ENCODE data around the gene PRRT1. TPM values are rescaled to one million over a fixed set of nuclear protein-coding genes. Genes with fewer than 3 reads are reported as not detected.

The PRRT1 gene
- total RNA-seq, 1 experiment from 2014 or later: not detected

- H3F3A ChIP-seq (ENCODE audit: low read length, unreplicated experiment): no peaks in the 10 kb centered on the region
- peak overlapping the region; percentile 90 for H2AFZ ChIP-seq (ENCODE audit: low read length)
- peaks cover 12% of the 10 kb centered on the region for H3K4me1 ChIP-seq (ENCODE audit: insufficient read depth, low read length)
- peak overlapping the region; percentile 95 for H3K4me2 ChIP-seq (ENCODE audit: low read length)
- TF ChIP-seq EZH2 (IDR thresholded peaks at IDR 0.05; ENCODE audit: low read length, unreplicated experiment) (no peak), CTCF (conservative IDR thresholded peaks at IDR 0.05; ENCODE audit: low read depth, low read length) (peak; percentile 78)
- BruUV-seq (replicated peaks): no TSS peak
- peaks cover 29% of the 10 kb centered on the region for H3K79me2 ChIP-seq (ENCODE audit: low read length)
- DNase-seq (peak; percentile 76), ATAC-seq (peak; percentile 76)
- ChIA-PET POLR2A (ENCODE audit: unreplicated experiment) (no interaction called here), CTCF (interaction anchor here (0.8 to 0.9 kb wide), 2 partner anchors 25 to 41 kb away, joined by 4 read pairs; partner anchors contain the start of gene FKBPL)
- H3K4me3 ChIP-seq (ENCODE audit: low read length): peak overlapping the region; percentile 96
- H3K9me2 ChIP-seq (replicated peaks; ENCODE audit: low read length): no peaks in the 10 kb centered on the region
- H3K9ac ChIP-seq (ENCODE audit: low read length): peak overlapping the region; percentile 94
- H3K27ac ChIP-seq (ENCODE audit: low read length): peak overlapping the region; percentile 85
- peaks cover 11% of the 10 kb centered on the region; the same call in 1 of the 2 replicates for H3K36me3 ChIP-seq (ENCODE audit: low read depth, low read length)
- no peaks in the 10 kb centered on the region for H3K27me3 ChIP-seq (ENCODE audit: low read length)
- H3K9me3 ChIP-seq (ENCODE audit: low read length): no peaks in the 10 kb centered on the region
- intact Hi-C loops (cut with micrococcal nuclease): loop anchor here (1.0 kb wide), 4 partner anchors 22 to 68 kb away; partner anchors contain the start of genes AGPAT1 and FKBPL
- H4K20me1 ChIP-seq (ENCODE audit: low read length): no peaks in the 10 kb centered on the region
These were observed 2.9 kb upstream of the PRRT1 start for GRCh38 chr6:32154514-32155161.

DNA sequence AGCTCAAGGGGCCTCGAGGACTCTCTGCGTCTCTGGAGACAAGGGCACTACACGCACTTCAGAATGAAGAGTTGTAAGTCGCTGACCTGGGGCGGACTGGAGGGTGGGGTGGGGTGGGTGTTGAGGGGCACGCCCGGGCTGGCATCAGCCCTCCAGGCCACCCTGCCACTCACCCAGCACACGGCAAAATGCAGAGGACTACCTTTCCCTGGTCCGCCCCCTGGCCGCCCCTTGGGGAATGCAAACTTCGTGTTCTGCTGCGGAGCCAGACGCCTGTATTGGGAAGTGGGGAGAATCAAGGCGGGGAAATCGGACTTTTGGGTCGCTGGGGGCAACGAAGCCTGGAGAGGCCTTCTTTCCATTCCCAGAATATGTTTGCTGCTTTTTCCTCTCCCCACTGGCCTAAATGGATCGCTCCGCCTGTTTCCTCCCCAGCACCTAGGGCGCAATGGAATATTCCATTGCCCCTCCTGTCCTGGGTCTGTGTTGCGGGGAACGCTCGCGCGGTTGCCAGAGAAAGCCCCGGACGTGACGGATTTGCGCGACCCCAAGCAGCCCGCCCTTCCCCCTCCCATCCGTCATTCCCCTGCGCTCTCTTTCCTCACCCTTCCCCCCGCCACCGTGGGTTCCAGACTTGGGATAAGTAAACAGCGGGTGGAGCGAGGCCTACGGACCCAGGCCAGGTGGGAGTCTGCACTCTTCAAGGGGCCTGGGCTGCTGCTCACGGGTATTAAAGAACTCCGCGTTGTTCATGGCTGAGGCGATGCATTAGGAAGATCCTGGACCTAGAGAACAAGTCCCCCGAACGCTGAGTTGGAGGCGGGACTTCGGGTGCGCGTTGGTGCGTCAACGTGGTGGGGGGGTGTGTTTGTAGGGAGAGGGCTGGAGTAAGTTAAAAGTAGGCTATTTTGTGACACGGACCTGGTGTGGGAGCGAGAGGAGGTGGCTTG, 2.1 kb upstream of the PRRT1 start, which contains the start of gene PPT2:
TSS of gene PPT2 (plus strand) at position 578 of the 950 bp plus-strand sequence. CDS start 454 bp downstream, outside the sequence.
- no peaks in the 10 kb centered on the region for H3K9me3 ChIP-seq (ENCODE audit: low read length)
- intact Hi-C loops (cut with micrococcal nuclease): loop anchor here (1.0 kb wide), 4 partner anchors 22 to 68 kb away; partner anchors contain the start of genes AGPAT1 and FKBPL
- H3F3A ChIP-seq (ENCODE audit: low read length, unreplicated experiment): no peaks in the 10 kb centered on the region
- H4K20me1 ChIP-seq (ENCODE audit: low read length): no peaks in the 10 kb centered on the region
- ATAC-seq (peak; percentile 79), DNase-seq (peak; percentile 89)
- no peaks in the 10 kb centered on the region for H3K9me2 ChIP-seq (replicated peaks; ENCODE audit: low read length)
- peak within 1 kb of the TSS; percentile 90 for H2AFZ ChIP-seq (ENCODE audit: low read length)
- no peaks in the 10 kb centered on the region for H3K27me3 ChIP-seq (ENCODE audit: low read length)
- H3K4me2 ChIP-seq (ENCODE audit: low read length): peak within 1 kb of the TSS; percentile 95
- ChIA-PET CTCF (interaction anchor here (0.9 kb wide), 1 partner anchor 42 kb away, joined by 4 read pairs; no protein-coding TSS in a partner anchor), POLR2A (ENCODE audit: unreplicated experiment) (no interaction called here)
- peaks cover 29% of the 10 kb centered on the region for H3K79me2 ChIP-seq (ENCODE audit: low read length)
- peaks cover 12% of the 10 kb centered on the region for H3K4me1 ChIP-seq (ENCODE audit: insufficient read depth, low read length)
- peak within 1 kb of the TSS; percentile 94 for H3K9ac ChIP-seq (ENCODE audit: low read length)
- H3K4me3 ChIP-seq (ENCODE audit: low read length): peak within 1 kb of the TSS; percentile 96
- peak within 1 kb of the TSS; percentile 85 for H3K27ac ChIP-seq (ENCODE audit: low read length)
- BruUV-seq (replicated peaks): TSS peak; percentile 62
- TF ChIP-seq EZH2phosphoT487 (IDR thresholded peaks at IDR 0.05; ENCODE audit: borderline replicate concordance, low read length): no peak
- TF ChIP-seq EZH2 (IDR thresholded peaks at IDR 0.05; ENCODE audit: low read length, unreplicated experiment): no peak
- no peak; the same call in 1 of the 2 replicates for TF ChIP-seq CTCF (conservative IDR thresholded peaks at IDR 0.05; ENCODE audit: low read depth, low read length)
- H3K36me3 ChIP-seq (ENCODE audit: low read depth, low read length): peaks cover 11% of the 10 kb centered on the region; the same call in 1 of the 2 replicates

Measured in PC-3 (cell line).